Activated naive CD8-positive, alpha-beta T cell treated with anti-CD3 and anti-CD28 coated beads, Interleukin-2, amount 10 ng/mL, durations not matched to agents 7 days and 5 days (primary cell): ENCODE measurements around the gene GNAI1. TPM values are rescaled to one million over a fixed set of nuclear protein-coding genes. Genes with fewer than 3 reads are reported as not detected.

Experiments
- ATAC-seq: fragments of 150-1000 bp; cut with Tn5 transposase; one replicate; pipeline ENCODE4 v1.10.0; 2021; ENCODE audit warnings: low read depth, moderate library complexity
- POLR2A ChIA-PET: fragments of 350-600 bp; sonication (Branson Sonifier 250); formaldehyde crosslinking; loops from one replicate; lab custom pipeline; 2021; ENCODE audit warnings: antibody characterized with exemption; lab: Charles Lee
- DNase-seq: peaks from one replicate; pipeline ENCODE4 v3.0.0; 2021
- H3K27ac Mint-ChIP-seq: one replicate; pipeline ENCODE4 v1.8.0; 2022; ENCODE audit warnings: mild to moderate bottlenecking, mixed read lengths
- H3K27me3 Mint-ChIP-seq: one replicate; pipeline ENCODE4 v1.8.0; 2022; ENCODE audit warnings: mild to moderate bottlenecking, moderate library complexity, mixed read lengths
- H3K36me3 Mint-ChIP-seq: one replicate; pipeline ENCODE4 v1.8.0; 2021; ENCODE audit warnings: mild to moderate bottlenecking, mixed read lengths
- H3K4me1 Mint-ChIP-seq: one replicate; pipeline ENCODE4 v1.8.0; 2021; ENCODE audit warnings: mixed read lengths
- H3K4me3 Mint-ChIP-seq: one replicate; pipeline ENCODE4 v1.8.0; 2022; ENCODE audit warnings: mild to moderate bottlenecking, moderate library complexity, mixed read lengths
- H3K9me3 Mint-ChIP-seq: one replicate; pipeline ENCODE4 v1.8.0; 2021; ENCODE audit warnings: mixed read lengths
- total RNA-seq, 2 experiments: library from RNA; stranded (reverse); gene quantifications; one replicate each; pipeline ENCODE4 v1.2.3, GENCODE V29; 2021

Gene GNAI1
- total RNA-seq, 2 experiments from 2014 or later, result 0.14 to 0.17 TPM

DNA sequence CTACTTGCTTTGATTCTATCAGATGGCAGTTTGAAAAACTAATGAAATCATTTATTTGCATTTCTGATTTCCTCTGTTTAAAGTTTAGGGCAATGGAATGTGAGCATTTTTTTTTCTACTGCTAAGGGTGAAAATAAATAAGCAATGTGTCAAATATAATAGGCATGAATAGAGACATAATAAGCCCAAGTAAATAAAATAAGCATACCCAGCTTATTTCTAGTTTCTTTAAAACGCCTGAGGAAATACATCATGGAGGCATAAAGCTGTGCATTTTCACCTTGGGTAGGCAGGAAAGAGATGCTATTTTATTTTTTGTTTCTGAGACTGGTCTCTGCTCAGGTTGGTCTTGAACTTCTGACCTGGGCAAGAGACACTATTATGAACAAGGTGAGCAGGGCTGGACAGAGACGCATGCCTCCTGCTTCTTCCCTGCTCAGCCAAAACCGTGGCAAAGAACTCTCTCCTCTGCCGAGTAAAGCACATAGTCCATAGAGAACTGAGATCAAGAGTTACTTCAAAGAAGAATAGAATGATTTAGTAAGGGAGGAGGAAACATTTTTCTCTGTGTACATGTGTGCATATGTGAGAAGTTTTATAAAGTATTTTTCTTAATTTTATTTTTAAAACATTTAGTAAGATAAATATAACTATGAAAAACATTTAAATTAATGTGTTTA is 138.1 kb downstream of the GNAI1 start:
- POLR2A ChIA-PET, result no interaction called here
- H3K4me3 Mint-ChIP-seq, result no peak overlapping the region
- DNase-seq (no peak), ATAC-seq (no peak)
- no peaks in the 10 kb centered on the region for H3K36me3 Mint-ChIP-seq
- H3K9me3 Mint-ChIP-seq, result no peaks in the 10 kb centered on the region
- no peaks in the 10 kb centered on the region for H3K27me3 Mint-ChIP-seq
- no peaks in the 10 kb centered on the region for H3K4me1 Mint-ChIP-seq
- H3K27ac Mint-ChIP-seq, result no peak overlapping the region

DNA sequence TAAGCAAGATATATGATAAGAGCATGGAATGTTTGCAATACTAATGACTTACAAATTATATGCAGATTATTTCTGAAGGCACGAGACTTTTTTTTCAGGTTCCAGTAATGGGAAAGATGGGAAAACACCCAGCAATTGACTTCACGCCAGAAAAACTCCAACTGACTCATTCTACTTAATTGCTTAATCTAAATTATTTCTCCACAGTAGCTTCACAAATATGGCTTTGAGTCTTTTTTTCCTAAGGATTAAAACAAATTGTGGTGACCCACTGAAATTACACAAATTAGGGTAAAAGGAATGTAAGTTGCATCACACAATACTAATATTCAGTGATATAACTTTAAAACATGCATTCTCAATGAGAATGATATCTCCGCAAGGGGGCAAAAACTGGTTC is 138.7 kb downstream of the GNAI1 start:
- Mint-ChIP-seq H3K27ac (no peak overlapping the region), H3K4me1 (no peaks in the 10 kb centered on the region), H3K4me3 (no peak overlapping the region), H3K9me3 (no peaks in the 10 kb centered on the region), H3K36me3 (no peaks in the 10 kb centered on the region), H3K27me3 (no peaks in the 10 kb centered on the region)
- DNase-seq (no peak), ATAC-seq (no peak)
- POLR2A ChIA-PET, result no interaction called here

DNA sequence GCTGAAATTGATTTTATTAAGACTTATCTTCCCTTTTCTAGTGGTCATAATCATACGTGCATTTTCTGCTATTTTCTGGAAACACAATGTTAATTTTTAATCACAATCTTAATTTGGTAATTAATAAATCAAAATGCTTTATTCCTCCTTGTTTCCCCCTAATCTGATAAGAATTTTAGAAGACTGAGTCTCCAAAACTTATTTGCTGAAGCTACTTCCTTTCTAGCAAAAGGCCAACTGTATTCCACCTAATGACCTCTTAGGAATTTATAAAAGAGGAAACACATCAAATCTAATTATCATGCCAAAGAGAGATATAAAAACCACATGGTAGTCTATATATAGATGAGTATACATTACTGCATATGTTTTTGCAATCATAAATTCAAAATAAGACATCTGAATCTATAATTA is 140.6 kb downstream of the GNAI1 start:
- H3K27me3 Mint-ChIP-seq, result no peaks in the 10 kb centered on the region
- ATAC-seq, result no peak
- no peak overlapping the region for H3K27ac Mint-ChIP-seq
- H3K4me3 Mint-ChIP-seq, result no peak overlapping the region
- POLR2A ChIA-PET, result no interaction called here
- no peaks in the 10 kb centered on the region for H3K36me3 Mint-ChIP-seq
- DNase-seq, result no peak
- no peaks in the 10 kb centered on the region for H3K9me3 Mint-ChIP-seq
- no peaks in the 10 kb centered on the region for H3K4me1 Mint-ChIP-seq
